ENCODE data around the gene SLC5A3.

DNA sequence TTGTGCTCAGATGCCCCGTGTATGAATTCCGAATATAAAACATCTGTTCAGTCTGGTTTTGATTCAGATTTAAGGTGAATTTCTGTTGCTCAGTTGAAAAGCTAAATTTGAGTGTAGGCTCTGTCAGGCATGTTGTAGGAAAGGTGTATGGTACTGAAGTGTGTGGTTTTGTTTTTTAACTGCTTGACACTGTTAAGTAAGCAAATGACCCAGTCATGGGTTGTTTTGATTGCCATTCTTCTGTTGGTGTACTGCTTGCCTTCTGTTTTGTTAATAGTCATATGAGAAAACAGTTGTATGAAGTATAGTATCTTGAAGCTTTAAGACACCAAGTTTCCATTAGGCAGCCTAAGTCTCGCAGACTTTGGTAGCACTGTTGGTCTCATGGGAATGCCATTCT, 10.0 kb downstream of the SLC5A3 start:
- TF ChIP-seq, protein P1, sequence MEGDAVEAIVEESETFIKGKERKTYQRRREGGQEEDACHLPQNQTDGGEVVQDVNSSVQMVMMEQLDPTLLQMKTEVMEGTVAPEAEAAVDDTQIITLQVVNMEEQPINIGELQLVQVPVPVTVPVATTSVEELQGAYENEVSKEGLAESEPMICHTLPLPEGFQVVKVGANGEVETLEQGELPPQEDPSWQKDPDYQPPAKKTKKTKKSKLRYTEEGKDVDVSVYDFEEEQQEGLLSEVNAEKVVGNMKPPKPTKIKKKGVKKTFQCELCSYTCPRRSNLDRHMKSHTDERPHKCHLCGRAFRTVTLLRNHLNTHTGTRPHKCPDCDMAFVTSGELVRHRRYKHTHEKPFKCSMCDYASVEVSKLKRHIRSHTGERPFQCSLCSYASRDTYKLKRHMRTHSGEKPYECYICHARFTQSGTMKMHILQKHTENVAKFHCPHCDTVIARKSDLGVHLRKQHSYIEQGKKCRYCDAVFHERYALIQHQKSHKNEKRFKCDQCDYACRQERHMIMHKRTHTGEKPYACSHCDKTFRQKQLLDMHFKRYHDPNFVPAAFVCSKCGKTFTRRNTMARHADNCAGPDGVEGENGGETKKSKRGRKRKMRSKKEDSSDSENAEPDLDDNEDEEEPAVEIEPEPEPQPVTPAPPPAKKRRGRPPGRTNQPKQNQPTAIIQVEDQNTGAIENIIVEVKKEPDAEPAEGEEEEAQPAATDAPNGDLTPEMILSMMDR (IDR thresholded peaks at IDR 0.05): no peak
- no peak for TF ChIP-seq POLR2AphosphoS5 (IDR thresholded peaks at IDR 0.05)

All from prostate gland (tissue), 2 donors.